LoVo (cell line): ENCODE data around the gene EPHB2.
"Not testable (repeated sequence)": the region's sequence is repeated elsewhere in the genome, so short reads cannot be mapped to it uniquely, and the experiment has no call there.

Experiments used
- DNase-seq: peaks from one replicate; pipeline ENCODE4 v3.0.0-alpha.2; 2016; ENCODE audit warnings: low spot score

The EPHB2 gene

DNA sequence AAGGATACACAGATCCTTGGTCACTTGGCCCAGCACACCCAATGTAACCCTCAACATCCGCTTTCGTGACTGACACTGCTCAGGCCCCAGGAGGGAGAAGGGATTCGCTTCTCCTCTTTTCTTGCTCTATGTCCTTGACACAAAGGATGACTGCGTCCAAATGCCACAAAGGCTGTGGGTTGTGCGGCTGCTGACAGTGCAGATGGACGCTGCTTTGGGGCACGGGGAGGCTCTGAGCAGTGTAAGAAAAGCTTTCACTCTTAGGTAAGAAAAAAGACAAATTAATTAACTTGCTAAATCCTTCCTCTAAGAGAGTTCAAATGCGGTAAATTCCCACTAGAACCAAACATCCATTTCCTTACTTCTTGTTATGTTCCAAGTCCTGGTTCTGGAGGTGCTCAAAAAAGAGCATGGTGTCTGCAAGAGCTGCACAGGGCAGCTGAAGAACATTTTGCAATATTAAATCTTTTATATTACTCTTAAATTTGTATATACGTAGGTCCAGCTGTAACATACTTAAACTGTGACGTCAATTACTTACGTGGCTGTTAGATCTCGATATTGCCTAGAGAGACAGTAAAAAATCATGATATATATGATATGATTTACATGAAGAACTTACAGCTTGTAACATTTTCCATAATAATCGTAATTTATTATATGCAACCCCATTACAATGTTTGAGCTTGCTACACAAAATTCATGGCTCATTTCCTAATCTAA is 19.4 kb upstream of the EPHB2 start:
- DNase-seq: no peak

DNA sequence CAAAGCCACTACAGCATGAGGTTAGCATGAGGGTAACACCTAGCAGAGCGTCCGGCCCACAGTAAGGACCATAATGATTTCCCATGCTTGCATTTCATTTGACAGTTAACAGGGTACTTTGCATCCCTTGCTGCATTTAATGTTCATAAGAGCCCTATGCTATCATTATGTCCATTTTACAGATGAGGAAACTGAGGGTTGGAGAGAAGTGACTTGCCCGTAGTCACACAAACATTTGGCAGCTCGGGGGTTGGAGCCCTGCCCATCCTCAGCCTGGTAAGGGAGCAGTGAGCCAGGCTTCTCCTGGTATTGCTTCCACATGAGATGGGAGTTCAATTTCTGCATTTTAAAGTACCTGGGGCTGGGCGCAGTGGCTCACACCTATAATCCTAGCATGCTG is 16.5 kb upstream of the EPHB2 start:
- DNase-seq: no peak

DNA sequence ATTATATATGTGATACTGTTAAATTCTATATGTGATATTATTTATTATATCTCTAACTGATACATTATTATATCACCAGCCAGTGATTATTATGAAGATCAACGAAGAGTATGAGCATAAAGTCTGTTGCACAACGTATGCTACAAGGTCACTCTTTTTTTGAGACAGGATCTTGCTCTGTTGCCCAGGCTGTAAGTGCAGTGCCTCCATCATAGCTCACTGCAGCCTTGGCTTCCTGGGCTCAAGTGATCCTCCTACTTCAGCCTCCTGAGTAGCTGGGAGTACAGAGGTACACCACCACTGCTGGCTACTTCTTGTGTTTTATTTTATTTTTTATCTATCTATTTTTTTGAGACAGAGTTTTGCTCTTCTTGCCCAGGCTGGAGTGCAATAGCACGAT is 14.0 kb upstream of the EPHB2 start:
- DNase-seq: no peak

DNA sequence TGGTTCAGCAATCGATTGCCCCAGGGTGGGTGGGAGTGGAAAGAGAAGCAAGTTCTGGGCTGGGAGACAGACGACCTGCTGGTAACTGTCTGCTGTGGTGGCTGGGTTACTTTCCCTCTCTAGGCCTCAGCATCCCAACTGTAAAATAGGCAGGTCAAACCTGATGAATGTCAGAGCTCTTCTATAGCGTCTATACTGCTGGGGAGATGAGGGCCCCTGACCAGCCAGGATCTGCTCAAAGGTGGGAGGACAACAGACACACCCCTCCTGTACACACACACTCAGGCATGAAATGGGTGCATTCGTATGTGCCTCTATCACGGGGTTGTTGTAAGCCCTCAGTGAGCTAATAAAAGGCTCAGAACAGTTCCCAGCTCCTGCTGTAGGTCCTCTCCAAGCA is 12.7 kb upstream of the EPHB2 start:
- DNase-seq: no peak

DNA sequence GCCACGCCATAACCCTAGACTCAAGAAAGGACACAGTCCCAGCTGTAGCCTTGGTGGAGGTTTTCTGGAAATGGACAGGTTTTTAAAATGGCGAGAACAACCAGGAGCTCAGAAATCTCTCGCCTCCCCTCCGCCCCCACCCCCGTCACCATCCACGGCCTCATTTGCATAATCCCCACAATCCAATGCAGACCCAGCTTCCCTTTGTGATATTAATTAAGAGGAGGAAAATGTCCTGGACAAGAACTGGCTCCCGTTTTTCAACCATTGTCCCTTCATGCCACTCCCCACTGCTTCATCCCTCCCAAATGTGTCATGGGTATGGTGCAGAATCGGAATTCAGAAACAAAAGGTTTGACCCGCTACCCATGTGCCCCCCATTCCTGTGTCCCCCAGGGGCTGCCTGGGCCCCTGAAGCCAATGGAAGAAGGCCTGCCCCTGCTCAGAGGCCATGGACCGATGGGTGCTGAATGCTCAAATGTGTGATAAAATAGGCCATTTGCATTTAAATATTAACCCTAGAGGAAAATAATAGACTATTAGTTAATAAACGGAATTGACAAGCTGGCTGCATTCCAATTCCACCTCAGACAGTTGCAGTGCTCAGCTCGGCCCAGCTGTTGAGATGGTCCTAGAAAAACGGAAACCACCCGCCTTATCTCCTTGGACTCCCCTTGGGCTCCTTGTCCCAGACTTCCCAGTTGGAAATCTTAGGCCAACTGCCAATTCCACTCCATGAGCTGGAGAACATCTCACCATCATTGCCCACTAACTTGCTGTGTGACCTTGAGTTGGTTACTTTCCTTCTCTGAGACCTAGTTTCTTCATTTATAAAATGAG is 10.7 kb upstream of the EPHB2 start:
- DNase-seq: no peak

DNA sequence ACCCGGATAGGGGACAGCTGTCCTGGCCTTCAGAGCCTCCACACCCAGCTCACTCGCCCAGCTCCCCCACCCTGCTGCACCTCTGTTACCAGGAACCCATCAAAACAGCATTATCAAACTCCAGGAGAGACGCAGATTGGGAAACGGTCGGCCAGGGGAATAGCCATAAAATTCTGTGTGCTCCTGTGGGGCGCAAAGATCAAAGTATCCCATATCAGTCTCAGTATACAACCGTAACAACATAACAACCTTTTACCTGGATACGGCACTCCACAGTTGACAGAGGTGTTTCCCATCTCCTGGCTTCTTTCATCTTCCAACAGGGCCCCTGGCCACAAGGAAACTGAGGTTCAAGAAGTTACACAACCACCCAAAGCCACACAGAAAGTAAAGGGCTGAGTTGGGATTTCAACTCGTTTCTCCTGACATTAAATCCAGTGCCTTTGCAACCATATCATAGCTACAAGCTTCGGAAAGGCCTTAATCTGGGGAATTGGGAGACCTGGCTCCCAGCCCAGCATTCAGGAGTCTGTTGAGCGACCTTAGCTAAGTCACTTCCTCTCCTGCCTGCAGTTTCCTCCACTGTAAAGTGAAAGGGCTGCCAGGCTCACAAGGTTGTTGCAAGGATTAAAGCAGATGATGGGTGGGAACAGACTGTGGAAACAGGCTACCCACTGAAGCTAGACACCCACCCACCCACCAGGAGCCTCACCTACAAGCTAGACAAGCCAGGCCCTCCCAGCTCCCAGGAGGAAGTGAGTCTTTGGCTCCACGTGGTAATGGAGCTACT is 8.1 kb upstream of the EPHB2 start:
- peak; percentile 73 for DNase-seq

DNA sequence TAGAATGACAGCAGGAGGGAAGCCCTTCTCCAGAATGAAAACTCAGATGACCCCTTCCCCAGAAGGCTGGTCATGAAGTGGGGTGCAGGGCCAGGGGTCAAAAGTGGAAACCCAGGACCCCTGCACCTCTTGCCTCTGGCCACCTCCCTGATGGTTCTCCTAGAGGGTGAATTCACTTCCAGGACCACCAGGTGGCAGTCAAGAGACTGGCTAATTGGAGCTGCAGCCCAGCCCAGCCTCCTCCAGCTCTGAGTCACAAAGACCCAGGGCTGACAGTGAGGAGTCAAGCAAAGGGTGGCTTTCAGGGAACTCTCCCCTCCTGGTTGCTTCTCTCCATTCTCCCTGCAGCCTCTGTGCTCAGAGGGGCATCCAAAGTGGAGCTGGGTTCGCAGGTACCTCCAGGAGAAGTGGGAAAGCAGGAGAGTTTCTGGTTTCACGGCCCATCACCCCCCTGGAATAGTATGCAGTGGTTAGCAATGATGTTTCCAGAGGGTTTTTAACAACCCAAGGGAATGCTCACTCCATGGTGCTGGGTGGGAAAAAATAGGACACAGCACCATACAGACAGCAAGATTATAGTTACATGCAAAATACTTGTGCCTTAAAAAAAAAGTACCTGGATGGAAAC is 6.1 kb upstream of the EPHB2 start:
- peak; percentile 83 for DNase-seq

DNA sequence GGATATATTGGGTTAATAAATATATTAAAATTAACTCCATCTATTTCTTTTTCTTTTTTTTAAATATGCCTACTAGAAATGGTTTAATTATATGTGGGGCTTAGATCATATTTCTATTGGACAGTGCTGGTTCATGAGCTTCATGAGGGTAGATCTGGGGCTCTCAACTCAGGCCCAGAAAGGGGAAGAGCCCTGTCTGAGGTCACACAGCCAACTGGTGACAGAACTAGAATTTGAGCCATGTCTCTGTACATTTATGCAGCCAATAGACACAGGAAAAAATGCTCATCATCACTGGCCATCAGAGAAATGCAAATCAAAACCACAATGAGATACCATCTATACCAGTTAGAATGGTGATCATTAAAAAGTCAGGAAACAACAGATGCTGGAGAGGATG is 5.1 kb upstream of the EPHB2 start:
- DNase-seq: no peak

DNA sequence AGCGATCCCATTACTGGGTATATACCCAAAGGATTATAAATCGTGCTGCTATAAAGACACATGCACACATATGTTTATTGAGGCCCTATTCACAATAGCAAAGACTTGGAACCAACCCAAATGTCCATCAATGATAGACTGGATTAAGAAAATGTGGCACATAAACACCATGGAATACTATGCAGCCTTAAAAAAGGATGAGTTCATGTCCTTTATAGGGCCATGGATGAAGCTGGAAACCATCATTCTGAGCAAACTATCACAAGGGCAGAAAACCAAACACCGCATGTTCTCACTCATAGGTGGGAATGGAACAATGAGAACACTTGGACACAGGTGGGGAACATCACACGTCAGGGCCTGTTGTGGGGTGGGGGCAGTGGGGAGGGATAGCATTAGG is 4.5 kb upstream of the EPHB2 start:
- not testable (repeated sequence) for DNase-seq

DNA sequence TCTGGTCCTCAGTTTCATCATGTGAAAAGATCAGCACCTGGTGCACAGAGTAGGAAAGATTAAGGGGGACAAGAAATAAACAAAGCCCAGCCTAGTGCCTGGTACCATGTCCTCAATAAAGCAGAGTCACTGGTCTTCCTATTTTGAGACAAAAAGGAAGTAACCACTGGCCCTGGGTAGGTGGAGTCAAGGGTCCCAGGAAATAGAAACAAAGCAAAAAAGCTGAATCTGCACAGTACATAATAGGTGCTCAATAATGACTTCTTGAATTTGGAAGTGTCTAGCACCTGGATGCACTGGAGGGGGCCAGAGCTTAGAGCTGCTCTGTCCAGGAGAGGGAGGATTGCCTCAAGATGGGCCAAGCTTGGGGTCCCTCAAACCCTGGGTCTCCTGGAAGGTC is 1.9 kb upstream of the EPHB2 start:
- DNase-seq: no peak

DNA sequence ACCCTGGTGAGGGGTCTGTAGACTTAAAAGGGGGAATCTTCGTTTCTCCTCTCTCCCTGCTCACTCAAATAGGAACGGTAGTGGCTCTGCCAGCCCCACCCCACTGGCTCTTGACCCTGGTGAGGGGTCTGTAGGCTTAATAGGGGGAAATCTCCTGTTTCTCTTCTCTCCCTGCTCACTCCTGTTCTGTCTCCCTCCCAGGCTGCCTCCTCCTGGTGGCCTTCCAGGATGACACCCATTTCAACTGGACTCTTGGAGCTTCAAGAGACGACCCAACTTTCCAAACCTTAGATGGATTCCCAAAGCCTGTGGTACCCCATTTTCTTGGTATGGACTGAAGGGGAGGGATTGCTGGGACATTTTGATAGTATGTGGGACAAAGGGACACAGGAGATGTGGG is 1.4 kb upstream of the EPHB2 start:
- DNase-seq: no peak

DNA sequence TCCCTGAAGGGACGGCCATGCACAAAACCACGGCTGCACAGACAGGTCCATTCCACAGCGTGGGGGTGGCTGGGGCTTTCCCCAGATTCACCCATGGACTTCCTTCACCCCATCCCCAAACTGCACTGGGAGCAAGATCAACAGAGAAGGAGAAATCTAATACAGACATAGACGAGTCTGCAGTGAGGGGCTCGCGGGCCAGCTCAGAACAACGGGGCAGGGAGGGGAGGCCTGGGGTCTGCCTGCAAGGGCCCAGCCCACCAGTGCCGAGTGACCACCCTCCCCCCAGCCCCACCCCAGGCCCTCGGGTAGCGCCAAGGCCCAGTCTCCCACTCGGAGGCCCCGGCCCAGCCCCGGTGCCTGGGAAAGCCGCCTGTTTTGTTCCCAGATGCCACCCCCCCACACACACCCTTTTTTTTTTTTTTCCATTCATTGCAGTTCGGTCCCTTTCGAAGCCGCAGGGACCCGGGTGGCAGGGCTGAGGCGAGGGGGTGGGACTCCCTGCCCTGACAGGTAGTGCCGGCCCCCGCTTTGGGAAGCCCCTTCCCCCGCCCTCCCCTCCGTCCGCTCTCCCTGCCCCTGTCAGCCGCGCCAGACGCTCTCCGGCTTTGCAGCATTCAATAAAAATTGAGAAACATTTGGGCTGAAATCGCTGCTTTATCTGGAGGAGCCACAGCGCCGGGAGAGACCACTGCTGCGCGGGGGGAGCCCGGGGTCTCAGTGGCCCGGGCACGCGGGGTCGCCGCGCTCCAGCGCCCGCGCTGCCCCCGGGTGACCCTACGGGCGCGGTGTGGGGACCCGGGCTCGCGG is 543 bp upstream of the EPHB2 start:
- DNase-seq: peak; percentile 59

DNA sequence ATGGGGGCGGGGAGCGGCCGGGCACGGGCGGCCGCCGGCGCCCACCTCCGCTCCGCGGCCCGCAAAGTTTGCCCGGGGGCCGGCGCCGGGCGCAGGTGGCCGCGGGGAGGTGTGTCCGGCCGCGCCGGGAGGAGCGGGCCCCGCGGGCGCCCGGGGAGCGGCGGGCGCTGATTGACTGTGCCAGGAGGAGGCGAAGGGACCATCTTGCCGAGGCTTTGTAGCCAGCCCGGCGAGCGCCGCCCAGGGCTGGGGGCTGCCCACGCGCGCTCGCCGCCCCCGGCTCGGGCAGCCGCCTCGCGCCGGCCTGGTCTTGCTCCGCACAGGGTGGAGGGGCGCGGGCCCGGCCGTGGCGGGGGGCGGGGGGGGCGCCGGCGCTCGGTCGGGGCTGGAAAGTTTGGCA is 432 bp downstream of the EPHB2 start:
- DNase-seq: no peak

DNA sequence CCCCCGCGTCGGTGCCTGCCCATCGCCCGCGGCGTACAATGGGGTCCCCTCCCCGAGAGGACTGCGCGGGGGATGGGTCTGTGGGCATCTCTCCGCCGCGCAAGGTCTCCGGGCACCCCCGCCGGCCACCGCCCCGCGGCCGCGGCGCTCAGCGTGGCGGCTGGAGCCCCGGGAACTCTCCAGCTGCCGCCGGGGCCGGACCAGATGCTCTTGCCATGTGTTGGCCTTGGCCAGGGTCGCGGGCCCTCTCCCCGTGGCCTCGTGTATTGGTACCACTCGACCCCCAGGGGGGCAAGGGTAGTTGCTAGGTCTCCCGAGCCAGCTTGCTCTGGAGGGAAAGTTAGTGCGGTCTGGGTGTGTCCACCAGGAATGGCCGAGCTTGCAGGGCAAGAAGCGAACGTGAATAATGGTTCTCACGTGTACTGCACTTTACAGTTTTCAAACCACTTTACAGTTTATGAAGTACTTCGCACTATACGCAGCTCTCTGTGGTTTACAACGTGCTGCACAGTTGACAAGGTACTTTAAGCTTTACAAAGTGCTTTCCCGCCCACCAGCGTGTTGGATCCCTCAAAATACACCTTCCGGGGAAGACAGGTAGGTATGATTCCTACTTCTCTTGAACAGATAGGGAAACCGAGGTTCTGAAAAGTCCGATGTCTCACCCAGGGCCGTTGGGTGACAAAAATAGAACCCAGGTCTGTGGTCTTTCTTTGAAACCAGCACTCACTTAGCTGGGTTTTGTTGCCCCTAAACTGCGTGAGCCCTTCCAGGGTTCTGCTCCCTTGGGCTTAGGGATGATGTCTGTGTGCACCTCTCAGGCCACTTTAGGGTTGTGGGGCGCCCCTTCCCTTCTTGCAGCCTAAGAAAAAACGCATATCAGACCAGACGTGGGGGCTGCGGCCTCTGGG is 1.2 kb downstream of the EPHB2 start:
- DNase-seq: peak; percentile 32

DNA sequence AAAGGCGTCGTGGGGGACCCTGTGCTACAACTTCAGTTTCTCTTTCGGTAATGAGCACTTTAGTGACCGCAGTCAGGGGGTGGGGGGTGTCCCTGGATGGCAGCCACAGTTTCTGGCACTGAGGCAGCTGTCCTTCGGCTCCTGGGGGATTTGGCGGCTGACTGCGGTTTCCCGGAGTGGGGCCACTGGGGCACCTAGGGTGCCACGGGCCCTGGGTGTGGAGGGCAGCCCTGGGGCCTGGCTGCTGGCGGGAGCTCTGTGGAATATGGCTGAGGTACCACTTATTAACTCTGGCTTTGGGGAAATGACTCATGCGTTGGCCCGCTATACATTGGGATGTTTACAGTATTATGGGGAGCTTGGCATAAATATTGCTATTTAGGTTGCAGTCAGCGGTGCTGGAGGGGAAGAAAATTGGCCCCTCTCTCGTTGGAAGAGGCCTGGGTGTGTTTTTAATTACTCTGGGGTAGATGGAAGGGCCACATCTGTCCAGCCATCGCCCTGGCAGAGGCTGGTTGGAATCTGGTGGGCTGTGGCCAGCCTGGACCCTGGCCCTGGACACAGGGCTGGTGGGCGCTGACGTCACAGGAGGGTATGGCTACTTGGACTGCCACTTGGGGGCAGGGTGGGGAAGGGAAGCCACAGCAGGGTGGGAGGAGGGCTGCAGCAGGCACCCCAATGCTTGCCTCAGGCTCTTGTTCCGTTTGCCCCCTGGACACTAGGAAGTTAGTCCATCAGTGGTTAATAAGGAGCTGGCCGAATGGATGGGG is 2.0 kb downstream of the EPHB2 start:
- no peak for DNase-seq

DNA sequence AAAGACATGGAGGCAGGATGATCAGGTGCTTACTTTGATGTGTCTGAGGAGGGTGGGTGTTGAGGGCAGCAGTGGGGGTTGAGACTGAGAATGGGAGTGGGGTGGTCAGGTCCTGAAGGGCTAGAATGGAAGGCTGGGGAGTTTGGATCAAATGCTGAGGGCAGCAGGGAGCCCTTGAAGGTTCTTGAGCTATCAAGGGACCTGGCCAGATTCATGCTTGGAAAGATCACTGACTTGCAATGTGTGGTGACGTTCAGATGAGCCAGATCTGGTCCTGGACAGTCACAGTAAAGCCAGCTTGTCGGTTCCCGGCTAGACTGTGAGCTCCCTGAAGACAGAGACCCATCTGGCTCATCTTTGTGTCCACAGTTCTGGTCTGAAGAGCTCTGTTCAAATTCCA is 3.8 kb downstream of the EPHB2 start:
- no peak for DNase-seq

DNA sequence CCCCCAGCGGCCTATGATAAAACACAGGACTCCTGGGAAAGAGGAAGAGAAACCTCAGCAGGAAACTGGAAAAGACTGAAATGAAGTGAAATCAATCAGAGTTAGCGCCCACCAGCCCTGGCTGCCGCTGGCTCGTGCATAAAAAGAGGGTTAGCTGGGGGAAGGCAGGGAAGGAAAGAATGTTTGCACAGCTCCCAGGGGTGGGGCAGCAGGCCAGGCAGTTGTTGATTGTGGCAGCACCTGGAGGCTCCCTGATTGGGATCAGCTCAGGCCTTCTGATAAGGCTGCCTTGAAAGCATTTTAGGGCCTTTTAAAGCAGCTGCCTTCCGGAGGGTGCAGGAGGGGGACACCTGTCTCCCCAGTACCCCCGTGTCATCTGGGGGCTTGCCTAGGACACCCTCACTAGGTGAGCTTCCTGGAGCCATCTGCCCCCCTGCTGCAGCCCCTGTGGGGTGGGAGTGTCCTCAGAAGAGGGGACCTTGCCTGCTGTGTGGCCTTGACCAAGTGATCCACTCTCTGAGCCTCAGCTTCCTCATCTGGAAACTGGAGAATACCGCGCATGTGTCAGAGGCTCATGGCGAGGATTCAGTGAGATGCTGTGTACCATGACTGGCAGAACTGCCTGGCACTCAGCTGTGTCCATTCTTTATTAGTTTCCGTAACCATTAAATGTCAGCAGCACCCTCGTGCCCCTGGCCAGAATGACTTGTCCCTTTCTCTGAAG is 6.6 kb downstream of the EPHB2 start:
- DNase-seq: peak; percentile 43

DNA sequence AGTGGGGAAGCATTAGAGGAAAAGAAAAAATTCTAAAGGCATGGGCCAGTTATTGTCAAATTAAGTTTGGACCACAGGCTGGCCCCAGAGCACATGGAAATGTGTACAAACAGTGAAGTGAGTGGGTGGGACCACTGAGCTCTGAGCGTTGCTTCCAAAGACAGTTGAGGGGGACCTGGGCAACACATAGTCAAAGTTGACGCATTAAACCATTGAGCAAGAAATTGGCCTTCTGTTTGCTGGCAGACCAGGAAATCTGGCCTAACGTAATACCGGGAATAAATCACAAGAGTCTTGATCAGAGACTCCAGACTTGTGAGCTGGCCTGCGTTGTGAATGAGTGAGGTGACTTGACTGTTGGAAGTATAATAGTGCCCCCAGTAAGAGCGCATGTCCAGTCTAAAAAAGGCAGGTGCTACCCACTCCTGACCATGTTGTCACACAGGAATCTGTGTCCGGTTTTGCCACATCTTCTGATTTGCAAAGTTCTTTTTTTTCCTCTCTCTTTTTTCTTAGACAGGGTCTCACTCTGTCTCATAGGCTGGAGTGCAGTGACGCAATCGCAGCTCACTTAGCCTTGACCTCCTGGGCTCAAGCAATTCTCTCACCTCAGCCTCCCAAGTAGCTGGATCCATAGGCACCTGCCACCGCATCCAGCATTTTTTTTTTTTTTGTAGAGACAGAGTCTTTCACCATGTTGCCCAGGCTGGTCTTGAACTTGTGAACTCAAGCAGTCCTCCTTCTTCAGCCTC is 10.7 kb downstream of the EPHB2 start:
- no peak for DNase-seq
